Measurements from ENCODE around the gene HSD17B14.
"Not testable (repeated sequence)": the region's sequence is repeated elsewhere in the genome, so short reads cannot be mapped to it uniquely, and the experiment has no call there.

HSD17B14 gene

DNA sequence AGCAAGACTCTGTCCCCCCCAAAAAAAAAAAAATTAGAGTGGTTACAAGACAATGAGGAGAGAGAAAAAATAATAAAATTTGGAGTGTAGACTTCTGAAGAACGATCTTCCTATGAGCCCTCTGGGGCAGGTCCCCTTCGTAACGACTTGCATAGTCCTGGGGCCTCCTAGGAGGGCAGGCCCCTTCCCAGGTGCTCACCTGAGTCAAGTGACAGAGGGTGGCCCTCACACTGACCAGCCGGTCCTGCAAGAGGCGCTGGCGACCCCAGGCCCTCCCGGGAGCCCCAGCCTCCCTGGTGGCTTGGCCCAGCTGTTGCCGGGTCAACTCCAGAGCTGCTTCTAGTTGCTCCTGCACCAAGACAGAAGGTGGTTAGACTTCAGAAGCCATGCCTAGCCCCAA, 17.2 kb upstream of the HSD17B14 start:
- Mint-ChIP-seq H3K9me3 (ENCODE audit: low read depth) (no peaks in the 10 kb centered on the region), H3K36me3 (no peaks in the 10 kb centered on the region), H3K4me3 (no peak overlapping the region), H3K27ac (no peak overlapping the region), H3K4me1 (ENCODE audit: low read depth) (no peaks in the 10 kb centered on the region), H3K27me3 (no peaks in the 10 kb centered on the region)

DNA sequence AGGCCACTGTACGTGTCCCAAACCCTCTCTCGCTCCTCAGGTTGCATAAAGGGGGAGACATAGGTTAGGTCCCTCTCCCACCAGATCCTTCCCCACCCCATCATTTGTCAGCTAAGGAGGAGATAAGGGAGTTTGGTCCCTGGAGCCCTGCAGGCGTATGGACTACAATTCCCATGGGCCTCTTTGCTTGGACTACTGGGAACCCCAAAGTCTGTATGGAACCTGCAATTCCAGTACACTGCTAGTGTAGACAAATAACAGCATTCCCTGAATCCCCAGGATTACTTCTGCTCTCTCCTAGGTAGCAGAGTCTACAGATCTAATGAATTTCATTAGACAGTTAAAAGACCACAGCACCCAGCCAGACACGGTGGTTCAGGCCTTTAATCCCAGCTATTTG, 16.0 kb upstream of the HSD17B14 start:
- Mint-ChIP-seq H3K4me3 (no peak overlapping the region), H3K9me3 (ENCODE audit: low read depth) (no peaks in the 10 kb centered on the region)

GRCh38 chr19:48846659-48847058, 10.4 kb upstream of the HSD17B14 start:
- not testable (repeated sequence) for H3K27me3 Mint-ChIP-seq; H3K4me3 Mint-ChIP-seq; H3K4me1 Mint-ChIP-seq (ENCODE audit: low read depth); H3K9me3 Mint-ChIP-seq (ENCODE audit: low read depth); H3K36me3 Mint-ChIP-seq; H3K27ac Mint-ChIP-seq

More for the DNA sequence above, 16.0 kb upstream of the HSD17B14 start:
- Mint-ChIP-seq H3K27me3 (no peaks in the 10 kb centered on the region), H3K36me3 (no peaks in the 10 kb centered on the region), H3K27ac (no peak overlapping the region), H3K4me1 (ENCODE audit: low read depth) (no peaks in the 10 kb centered on the region)

DNA sequence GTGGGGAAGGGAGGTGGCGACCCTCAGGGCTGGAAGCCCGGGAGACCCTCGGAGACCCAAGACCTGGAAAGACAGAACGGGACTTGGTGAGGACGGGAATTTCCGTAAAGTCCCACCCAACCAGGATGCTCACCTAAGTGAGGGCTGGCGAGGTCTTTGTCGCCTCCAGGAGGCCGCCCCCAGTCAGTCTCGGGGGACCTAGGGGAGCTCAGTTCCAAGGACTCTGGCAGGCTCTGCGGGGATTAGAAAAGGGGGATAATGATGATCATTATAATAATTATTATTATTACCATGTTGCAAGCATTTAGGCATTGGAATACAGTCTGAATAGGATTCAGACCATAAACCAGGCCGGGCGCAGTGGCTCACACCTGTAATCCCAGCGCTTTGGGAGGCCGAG, 9.1 kb upstream of the HSD17B14 start:
- Mint-ChIP-seq H3K4me3 (no peak overlapping the region), H3K9me3 (ENCODE audit: low read depth) (no peaks in the 10 kb centered on the region), H3K27ac (no peak overlapping the region), H3K27me3 (no peaks in the 10 kb centered on the region), H3K36me3 (no peaks in the 10 kb centered on the region), H3K4me1 (ENCODE audit: low read depth) (no peaks in the 10 kb centered on the region)

DNA sequence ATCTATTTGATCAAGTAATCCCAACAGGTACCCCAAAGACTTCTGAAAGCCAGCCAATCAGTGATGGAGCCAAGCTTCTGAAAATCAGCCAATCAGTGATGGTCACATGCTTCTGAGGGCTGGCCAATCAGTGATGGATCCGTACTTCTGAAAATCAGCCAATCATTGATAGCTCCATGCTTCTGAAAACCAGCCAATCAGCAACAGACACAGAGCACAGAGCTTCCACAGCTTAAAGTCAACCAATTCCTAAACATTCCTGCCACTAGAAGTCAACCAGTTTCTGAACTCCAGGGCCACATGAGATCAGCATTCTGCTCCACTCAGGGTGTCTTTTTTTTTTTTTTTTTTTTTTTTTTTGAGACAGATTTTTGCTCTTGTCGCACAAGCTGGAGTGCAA, 8.2 kb upstream of the HSD17B14 start:
- H3K4me3 Mint-ChIP-seq, result no peak overlapping the region
- H3K27me3 Mint-ChIP-seq, result no peaks in the 10 kb centered on the region
- H3K27ac Mint-ChIP-seq, result no peak overlapping the region
- H3K36me3 Mint-ChIP-seq, result no peaks in the 10 kb centered on the region
- no peaks in the 10 kb centered on the region for H3K4me1 Mint-ChIP-seq (ENCODE audit: low read depth)
- H3K9me3 Mint-ChIP-seq (ENCODE audit: low read depth), result no peaks in the 10 kb centered on the region

DNA sequence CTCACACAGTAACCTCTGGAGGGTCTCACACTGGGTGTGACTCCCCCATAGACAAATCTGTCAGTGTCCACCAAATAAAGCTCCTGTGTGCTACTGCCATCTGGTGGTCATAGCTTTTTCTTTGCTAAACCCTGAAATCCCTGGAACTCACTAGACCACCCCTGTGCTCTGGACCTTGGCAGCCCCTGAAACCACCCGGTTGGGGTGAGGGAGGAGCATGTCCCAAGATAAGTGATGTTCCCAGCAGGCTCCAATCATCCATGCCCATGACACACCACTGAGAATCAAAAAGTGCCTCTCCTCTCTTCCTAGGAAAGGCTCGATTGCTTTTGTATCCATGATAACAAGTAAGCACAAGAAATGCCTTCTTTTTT, 6.5 kb upstream of the HSD17B14 start:
- Mint-ChIP-seq H3K27ac (no peak overlapping the region), H3K4me1 (ENCODE audit: low read depth) (no peaks in the 10 kb centered on the region), H3K4me3 (no peak overlapping the region), H3K36me3 (no peaks in the 10 kb centered on the region), H3K27me3 (no peaks in the 10 kb centered on the region), H3K9me3 (ENCODE audit: low read depth) (no peaks in the 10 kb centered on the region)

DNA sequence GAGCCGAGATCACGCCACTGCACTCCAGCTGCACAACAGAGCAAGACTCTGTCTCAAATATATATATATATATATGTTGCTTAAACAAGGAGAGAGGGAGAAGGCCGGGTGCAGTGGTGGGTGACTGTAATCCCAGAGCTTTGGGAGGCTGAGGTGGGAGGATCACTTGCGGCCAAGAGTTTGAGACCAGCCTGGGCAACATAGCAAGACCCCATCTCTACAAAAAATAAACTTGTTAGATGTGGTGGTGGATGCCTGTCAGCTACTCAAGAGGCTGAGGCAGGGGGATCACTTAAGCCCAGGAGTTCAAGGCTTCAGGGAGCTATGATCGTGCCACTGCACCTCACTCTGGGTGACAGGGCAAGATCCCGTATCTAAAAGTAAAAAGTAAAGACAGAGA, 5.3 kb upstream of the HSD17B14 start:
- Mint-ChIP-seq H3K9me3 (ENCODE audit: low read depth) (no peaks in the 10 kb centered on the region), H3K36me3 (no peaks in the 10 kb centered on the region), H3K4me3 (no peak overlapping the region), H3K27me3 (no peaks in the 10 kb centered on the region), H3K27ac (no peak overlapping the region), H3K4me1 (ENCODE audit: low read depth) (peaks cover 5% of the 10 kb centered on the region)

- H3K4me1 Mint-ChIP-seq (ENCODE audit: low read depth), result peaks cover 9% of the 10 kb centered on the region
- H3K27ac Mint-ChIP-seq, result no peak overlapping the region
- no peaks in the 10 kb centered on the region for H3K9me3 Mint-ChIP-seq (ENCODE audit: low read depth)
Observed at GRCh38 chr19:48841047-48841446, 4.8 kb upstream of the HSD17B14 start.

DNA sequence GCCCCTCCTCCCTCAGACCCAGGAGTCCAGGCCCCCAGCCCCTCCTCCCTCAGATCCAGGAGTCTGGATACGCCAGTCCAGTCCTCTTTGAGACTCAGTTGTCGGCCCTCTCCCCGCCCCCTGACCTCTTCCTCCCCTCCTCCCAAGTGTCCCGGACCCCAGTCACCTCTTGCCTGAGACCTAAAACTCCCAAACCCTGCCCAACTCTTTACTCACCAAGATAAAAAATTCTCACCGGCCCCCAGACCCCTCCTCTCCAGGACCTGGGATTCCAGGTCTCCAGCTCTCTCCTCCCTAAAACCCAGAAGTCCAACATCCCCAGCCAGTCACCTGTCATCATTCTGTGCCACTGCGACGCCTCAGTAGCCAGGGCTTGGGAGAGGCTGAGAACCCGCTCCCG, 1.4 kb upstream of the HSD17B14 start:
- peaks cover 19% of the 10 kb centered on the region for H3K4me1 Mint-ChIP-seq (ENCODE audit: low read depth)
- no peaks in the 10 kb centered on the region for H3K36me3 Mint-ChIP-seq
- H3K27me3 Mint-ChIP-seq, result no peaks in the 10 kb centered on the region
- no peaks in the 10 kb centered on the region for H3K9me3 Mint-ChIP-seq (ENCODE audit: low read depth)
- peak overlapping the region; percentile 49 for H3K4me3 Mint-ChIP-seq
- no peak overlapping the region for H3K27ac Mint-ChIP-seq

More at GRCh38 chr19:48841047-48841446, 4.8 kb upstream of the HSD17B14 start:
- Mint-ChIP-seq H3K27me3 (no peaks in the 10 kb centered on the region), H3K36me3 (no peaks in the 10 kb centered on the region), H3K4me3 (no peak overlapping the region)

DNA sequence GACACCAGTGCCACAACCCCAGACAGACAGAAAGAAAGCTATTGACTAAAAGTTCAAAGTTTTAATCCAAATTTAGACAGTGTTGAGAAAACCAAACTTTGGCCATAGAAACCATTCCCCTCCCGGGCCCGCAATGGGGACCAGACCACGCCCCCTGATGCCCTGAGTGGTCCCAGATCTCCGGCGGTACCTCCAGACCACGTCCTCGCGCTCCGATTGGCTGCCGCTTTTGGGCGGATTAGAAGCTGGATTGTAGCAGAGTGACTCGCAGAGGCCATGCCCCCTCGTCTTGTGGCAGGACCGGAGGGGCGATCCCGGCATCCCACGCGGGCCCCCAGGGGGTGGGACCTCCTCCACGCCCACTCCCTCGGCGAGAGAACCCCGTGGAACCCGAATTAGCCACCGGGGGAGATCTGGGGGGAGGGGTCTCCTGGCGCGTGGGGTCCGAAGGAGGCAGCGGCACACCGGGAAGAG, 797 bp upstream of the HSD17B14 start:
- peak overlapping the region; percentile 77 for H3K27ac Mint-ChIP-seq
- no peaks in the 10 kb centered on the region for H3K9me3 Mint-ChIP-seq (ENCODE audit: low read depth)
- H3K36me3 Mint-ChIP-seq, result no peaks in the 10 kb centered on the region
- peak overlapping the region; percentile 90 for H3K4me3 Mint-ChIP-seq
- H3K4me1 Mint-ChIP-seq (ENCODE audit: low read depth), result peaks cover 19% of the 10 kb centered on the region
- no peaks in the 10 kb centered on the region for H3K27me3 Mint-ChIP-seq

DNA sequence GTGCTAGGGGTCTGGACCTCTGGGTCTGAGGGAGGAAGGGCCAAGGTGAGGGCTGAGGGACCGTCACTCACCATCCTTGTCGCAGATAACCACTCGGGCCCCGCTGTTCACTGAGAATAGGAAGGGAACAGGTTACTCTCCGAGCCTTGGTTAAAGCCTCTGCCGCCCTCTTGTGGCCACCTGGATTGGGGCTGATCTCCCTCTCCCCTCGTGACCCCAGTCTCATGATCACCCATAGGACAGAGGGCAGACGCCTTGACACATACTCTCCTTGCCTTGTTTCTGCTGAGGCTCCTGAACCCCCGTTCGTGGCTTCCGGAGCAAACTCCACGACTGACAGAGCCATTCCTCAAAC, 580 bp downstream of the HSD17B14 start:
- H3K27me3 Mint-ChIP-seq, result no peaks in the 10 kb centered on the region
- no peaks in the 10 kb centered on the region for H3K36me3 Mint-ChIP-seq
- no peaks in the 10 kb centered on the region for H3K9me3 Mint-ChIP-seq (ENCODE audit: low read depth)
- peak overlapping the region; percentile 90 for H3K4me3 Mint-ChIP-seq
- peaks cover 19% of the 10 kb centered on the region for H3K4me1 Mint-ChIP-seq (ENCODE audit: low read depth)
- H3K27ac Mint-ChIP-seq, result peak overlapping the region; percentile 80

DNA sequence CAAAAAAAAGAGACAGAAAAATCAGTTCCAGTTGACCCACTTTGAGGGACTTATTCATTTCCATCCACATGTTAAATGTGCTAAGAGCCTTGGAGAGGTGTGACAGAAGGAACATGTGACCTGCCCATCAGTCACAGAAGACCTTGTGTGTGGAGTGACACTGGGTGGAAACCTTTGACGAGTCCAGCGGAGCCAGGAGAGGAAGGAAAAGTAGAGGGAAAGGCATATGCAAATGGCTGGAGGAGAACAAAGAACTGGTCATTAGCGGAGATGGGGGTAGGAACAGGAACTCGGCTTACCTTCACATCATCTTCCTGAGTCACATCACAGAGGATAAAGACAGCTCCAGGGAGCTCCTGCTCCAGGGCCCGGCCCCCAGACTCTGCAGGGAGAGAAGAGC, 2.3 kb downstream of the HSD17B14 start:
- Mint-ChIP-seq H3K27me3 (no peaks in the 10 kb centered on the region), H3K36me3 (no peaks in the 10 kb centered on the region), H3K4me3 (peak overlapping the region; percentile 65), H3K4me1 (ENCODE audit: low read depth) (peaks cover 19% of the 10 kb centered on the region), H3K9me3 (ENCODE audit: low read depth) (no peaks in the 10 kb centered on the region), H3K27ac (no peak overlapping the region)

DNA sequence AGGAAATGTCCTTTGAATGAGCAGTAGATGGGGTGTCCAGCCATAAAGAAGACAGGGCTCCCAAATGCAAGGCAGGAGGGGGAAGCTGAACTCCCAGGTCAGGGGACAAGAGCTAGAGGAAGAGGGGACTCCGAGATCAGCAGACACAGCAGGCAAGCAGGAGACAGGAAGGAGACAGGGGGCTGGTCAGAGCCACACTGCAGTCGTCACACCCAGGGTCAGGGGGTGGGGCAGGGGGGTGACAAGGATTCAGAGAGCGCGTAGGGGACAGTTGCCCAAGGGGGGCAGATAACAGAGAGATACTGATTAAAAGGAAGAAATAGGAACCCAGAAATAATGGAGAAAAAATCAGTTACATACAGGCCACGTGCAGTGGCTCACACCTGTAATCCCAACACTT, 3.2 kb downstream of the HSD17B14 start:
- H3K27me3 Mint-ChIP-seq, result no peaks in the 10 kb centered on the region
- no peaks in the 10 kb centered on the region for H3K36me3 Mint-ChIP-seq
- H3K27ac Mint-ChIP-seq, result no peak overlapping the region
- H3K9me3 Mint-ChIP-seq (ENCODE audit: low read depth), result no peaks in the 10 kb centered on the region
- no peak overlapping the region for H3K4me3 Mint-ChIP-seq
- H3K4me1 Mint-ChIP-seq (ENCODE audit: low read depth), result peaks cover 19% of the 10 kb centered on the region

DNA sequence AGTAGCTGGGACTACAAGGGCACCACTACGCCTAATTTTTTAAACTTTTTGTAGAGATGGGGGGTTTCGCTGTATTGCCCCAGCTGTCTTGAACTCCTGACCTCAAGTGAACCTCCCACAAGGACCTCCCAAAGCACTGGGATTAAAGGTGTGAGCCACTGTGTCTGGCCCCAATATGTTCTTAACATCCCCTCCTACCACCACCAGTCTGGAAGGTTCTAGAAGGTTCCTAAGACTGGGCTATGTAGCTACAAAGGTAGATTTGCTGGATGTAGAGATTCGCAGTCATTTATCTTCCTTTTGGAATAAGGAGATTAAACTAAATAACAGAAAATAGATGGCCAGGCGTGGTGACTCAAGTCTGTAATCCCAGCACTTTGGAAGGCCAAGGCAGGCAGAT, 5.3 kb downstream of the HSD17B14 start:
- Mint-ChIP-seq H3K27me3 (no peaks in the 10 kb centered on the region), H3K4me1 (ENCODE audit: low read depth) (peaks cover 10% of the 10 kb centered on the region), H3K27ac (no peak overlapping the region), H3K36me3 (no peaks in the 10 kb centered on the region), H3K4me3 (no peak overlapping the region), H3K9me3 (ENCODE audit: low read depth) (no peaks in the 10 kb centered on the region)

DNA sequence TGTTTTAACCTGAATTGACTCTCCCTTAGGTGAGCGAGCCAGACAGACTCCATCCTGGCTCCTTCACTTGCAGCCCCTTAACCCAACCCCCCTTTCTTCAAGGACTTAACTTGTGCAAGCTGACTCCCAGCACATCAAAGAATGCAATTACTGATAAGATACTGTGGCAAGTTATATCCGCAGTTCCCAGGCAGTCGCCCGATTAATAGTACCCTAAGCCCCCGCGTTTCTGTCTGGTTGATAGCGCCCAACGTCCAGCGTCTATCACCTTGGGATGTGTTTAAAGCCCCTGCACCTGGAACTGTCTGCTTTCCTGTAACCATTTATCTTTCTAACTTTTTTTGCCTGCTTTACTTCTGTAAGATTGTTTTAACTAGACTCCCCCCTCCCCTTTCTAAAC, 6.2 kb downstream of the HSD17B14 start:
- no peak overlapping the region for H3K27ac Mint-ChIP-seq
- no peaks in the 10 kb centered on the region for H3K27me3 Mint-ChIP-seq
- no peaks in the 10 kb centered on the region for H3K36me3 Mint-ChIP-seq
- H3K9me3 Mint-ChIP-seq (ENCODE audit: low read depth), result no peaks in the 10 kb centered on the region
- H3K4me3 Mint-ChIP-seq, result no peak overlapping the region
- peaks cover 4% of the 10 kb centered on the region for H3K4me1 Mint-ChIP-seq (ENCODE audit: low read depth)

DNA sequence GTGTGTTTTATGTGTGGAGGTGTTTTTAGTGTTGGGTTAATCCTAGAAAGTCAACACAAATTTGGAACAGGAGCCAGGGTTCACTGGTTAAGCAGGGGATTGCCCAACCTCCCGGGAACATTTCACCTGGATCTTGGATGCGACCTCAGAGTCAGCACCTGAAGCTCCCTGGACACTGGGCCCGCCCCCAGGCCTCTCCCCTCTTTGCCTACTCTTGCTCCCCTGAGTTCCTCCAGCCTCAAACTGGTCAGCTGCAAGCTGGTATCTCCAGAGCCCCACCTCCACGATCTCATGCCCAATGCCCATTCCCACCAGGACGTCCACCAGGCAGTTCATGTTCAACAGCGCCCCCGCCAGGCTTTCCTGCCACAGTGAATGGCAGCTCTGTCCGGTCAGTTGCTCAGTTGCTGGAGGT, 9.7 kb downstream of the HSD17B14 start:
- H3K36me3 Mint-ChIP-seq, result no peaks in the 10 kb centered on the region
- no peak overlapping the region for H3K4me3 Mint-ChIP-seq
- H3K27me3 Mint-ChIP-seq, result no peaks in the 10 kb centered on the region
- no peak overlapping the region for H3K27ac Mint-ChIP-seq
- H3K4me1 Mint-ChIP-seq (ENCODE audit: low read depth), result no peaks in the 10 kb centered on the region
- no peaks in the 10 kb centered on the region for H3K9me3 Mint-ChIP-seq (ENCODE audit: low read depth)

GRCh38 chr19:48822514-48822913, 13.8 kb downstream of the HSD17B14 start:
- no peaks in the 10 kb centered on the region for H3K36me3 Mint-ChIP-seq
- H3K4me1 Mint-ChIP-seq (ENCODE audit: low read depth), result no peaks in the 10 kb centered on the region
- H3K27me3 Mint-ChIP-seq, result no peaks in the 10 kb centered on the region
- H3K4me3 Mint-ChIP-seq, result no peak overlapping the region
- no peak overlapping the region for H3K27ac Mint-ChIP-seq
- no peaks in the 10 kb centered on the region for H3K9me3 Mint-ChIP-seq (ENCODE audit: low read depth)

All from activated naive CD8-positive, alpha-beta T cell (primary cell).